ENCODE results near the gene LDLRAD4. TPM values are rescaled to one million over a fixed set of nuclear protein-coding genes. Genes with fewer than 3 reads are reported as not detected.

The LDLRAD4 gene
- total RNA-seq, 4 donors from 2014 or later, result 23.9 to 38.3 (median 27.0) TPM

- no peak for TF ChIP-seq CTCF (IDR thresholded peaks at IDR 0.05)
- DNase-seq (ENCODE audit: low spot score) (no peak), ATAC-seq (ENCODE audit: low FRiP score) (no peak)
Measured at GRCh38 chr18:13296867-13297574, 78.5 kb downstream of the LDLRAD4 start.

- ATAC-seq (ENCODE audit: low FRiP score) (no peak), DNase-seq (ENCODE audit: low spot score) (no peak)
- TF ChIP-seq CTCF (IDR thresholded peaks at IDR 0.05), result no peak
Measured at GRCh38 chr18:13298262-13298661, 79.7 kb downstream of the LDLRAD4 start.

- DNase-seq (ENCODE audit: low spot score), result no peak
Measured at GRCh38 chr18:13300029-13300428, 81.5 kb downstream of the LDLRAD4 start.

GRCh38 chr18:13300796-13301195 is 82.2 kb downstream of the LDLRAD4 start:
- ATAC-seq (ENCODE audit: low FRiP score), result no peak
- TF ChIP-seq CTCF (IDR thresholded peaks at IDR 0.05), result no peak
- no peak for DNase-seq (ENCODE audit: low spot score)

More at GRCh38 chr18:13300029-13300428, 81.5 kb downstream of the LDLRAD4 start:
- TF ChIP-seq CTCF (IDR thresholded peaks at IDR 0.05), result no peak
- ATAC-seq (ENCODE audit: low FRiP score), result no peak

GRCh38 chr18:13302040-13302439 is 83.5 kb downstream of the LDLRAD4 start:
- TF ChIP-seq CTCF (IDR thresholded peaks at IDR 0.05), result no peak
- ATAC-seq (ENCODE audit: low FRiP score), result peak; percentile 11
- no peak for DNase-seq (ENCODE audit: low spot score)

GRCh38 chr18:13302457-13303225 is 84.1 kb downstream of the LDLRAD4 start:
- TF ChIP-seq CTCF (IDR thresholded peaks at IDR 0.05), result no peak
- ATAC-seq (ENCODE audit: low FRiP score) (peak; percentile 26), DNase-seq (ENCODE audit: low spot score) (no peak)
